GM19324 (cell line): ENCODE results near the gene RCL1.

Experiments
- ATAC-seq: cut with Tn5 transposase; IDR thresholded peaks from one replicate; pipeline ENCODE4 v1.9.1; 2021; ENCODE audit warnings: mild to moderate bottlenecking, moderate library complexity; ENCODE audit not compliant: unreplicated experiment, low FRiP score

Gene RCL1

GRCh38 chr9:4837261-4838188 is 44.8 kb downstream of the RCL1 start:
- no peak for ATAC-seq

GRCh38 chr9:4838189-4838546 is 45.4 kb downstream of the RCL1 start:
- no peak for ATAC-seq

DNA sequence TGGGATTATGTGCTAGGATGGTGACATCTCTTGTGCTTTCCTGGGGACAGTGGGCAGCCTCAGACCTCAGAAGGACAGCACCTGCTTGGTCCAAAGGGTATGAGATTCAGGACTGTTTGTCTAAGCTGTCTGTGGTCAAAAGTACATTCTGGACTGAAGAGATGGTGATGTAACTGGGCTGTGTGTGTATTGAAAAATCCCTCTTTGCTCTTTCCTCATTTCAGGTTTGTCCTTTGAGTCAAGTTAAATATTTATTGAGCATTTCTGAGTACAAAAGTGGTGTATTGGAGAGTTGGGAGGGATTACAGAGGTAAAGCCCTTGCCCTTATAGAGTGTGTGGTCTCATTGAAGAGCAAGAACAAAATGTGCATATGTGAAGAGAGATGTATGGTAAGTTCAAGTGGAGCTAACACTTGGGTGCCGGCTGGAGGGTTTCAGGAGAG is 46.7 kb downstream of the RCL1 start:
- no peak for ATAC-seq

DNA sequence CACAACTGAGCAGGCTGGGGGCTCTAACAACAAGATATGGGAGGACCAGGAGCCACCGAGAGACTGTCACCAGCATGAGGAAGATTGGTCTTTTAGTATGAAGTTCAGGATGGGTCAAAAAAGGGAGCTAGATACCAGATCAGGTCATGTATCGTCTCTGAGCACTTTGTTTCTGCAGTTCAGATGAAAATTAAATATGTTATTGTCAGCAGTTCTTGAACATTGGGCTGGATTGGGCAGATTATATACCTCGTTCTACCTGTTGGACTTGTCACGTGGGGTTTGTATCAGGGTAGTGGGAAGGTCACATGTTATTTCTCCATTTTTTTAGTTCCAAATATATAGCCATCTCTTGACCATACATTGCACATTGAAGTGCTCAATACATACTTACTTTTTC is 47.3 kb downstream of the RCL1 start:
- ATAC-seq = no peak

- no peak for ATAC-seq
Measured at GRCh38 chr9:4842213-4842612, 49.5 kb downstream of the RCL1 start.

- ATAC-seq = no peak
Measured at GRCh38 chr9:4842734-4843133, 50.0 kb downstream of the RCL1 start.

DNA sequence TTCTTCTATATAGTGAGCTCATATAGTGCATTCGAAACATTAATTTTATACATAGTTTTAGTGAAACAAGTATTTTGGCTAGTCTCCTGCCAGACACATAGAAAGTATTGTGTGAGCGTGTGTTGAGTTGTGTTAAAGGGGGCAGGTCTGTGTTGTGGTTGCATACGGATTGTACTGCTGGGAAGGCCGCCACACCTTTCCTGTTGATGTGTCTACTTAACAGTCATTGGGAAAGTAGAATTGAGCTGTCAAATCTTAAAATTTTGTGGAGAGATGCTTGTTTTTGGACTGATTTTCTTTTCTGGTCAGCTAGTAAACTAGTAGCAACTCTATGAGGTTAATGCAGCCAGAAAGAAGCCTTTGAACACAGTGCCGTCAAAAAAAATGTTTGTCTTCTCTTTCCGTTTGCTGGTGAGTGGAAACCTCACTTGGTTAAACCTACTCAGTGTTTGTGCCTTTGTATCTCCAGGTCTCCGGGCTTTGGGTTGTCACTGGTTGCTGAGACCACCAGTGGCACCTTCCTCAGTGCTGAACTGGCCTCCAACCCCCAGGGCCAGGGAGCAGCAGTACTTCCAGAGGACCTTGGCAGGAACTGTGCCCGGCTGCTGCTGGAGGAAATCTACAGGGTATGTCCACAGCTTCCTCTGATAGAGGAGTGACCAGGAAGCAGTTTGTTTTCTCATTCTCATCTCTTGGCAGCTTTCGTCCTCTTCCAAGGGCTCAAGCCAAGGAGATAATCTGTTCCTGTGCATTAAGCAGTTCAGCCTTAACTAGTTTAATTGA is 51.5 kb downstream of the RCL1 start:
- ATAC-seq = no peak

- no peak for ATAC-seq
Measured at GRCh38 chr9:4849369-4849768, 56.6 kb downstream of the RCL1 start.

DNA sequence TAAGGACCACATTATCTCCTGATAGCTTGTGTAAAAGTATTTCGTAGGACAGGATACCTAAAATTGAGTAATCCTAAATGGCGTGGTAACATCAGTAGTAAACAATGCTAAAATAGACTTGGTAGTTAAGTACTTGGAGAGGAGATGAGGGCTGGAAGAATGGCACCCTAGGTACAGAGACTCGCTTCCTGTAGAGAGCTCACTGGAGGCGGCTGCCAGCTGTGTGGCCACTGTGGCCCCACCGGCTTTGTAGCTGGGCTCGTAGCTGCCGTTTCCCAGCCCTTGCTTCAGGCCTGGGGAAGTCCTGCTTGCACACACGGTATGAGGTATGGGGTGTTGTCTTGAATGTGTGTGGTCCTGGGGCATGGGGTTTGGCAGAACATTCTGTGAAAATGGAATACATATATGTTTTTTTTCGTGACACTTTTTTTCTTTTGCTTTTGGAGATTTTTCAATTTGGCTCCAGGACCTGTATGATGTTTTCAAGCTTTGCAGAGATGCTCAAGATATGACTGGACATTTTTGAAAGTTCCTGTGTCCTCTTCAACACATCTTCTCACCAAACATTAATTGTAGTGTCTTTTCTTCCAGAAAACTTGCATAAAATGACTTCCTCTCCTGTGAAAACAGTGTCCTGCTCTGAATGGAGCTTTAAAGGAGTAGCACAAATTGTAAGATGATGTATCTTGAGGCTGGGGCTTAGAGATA is 58.0 kb downstream of the RCL1 start:
- ATAC-seq = no peak

- ATAC-seq = no peak
Measured at GRCh38 chr9:4852419-4852818, 59.7 kb downstream of the RCL1 start.

DNA sequence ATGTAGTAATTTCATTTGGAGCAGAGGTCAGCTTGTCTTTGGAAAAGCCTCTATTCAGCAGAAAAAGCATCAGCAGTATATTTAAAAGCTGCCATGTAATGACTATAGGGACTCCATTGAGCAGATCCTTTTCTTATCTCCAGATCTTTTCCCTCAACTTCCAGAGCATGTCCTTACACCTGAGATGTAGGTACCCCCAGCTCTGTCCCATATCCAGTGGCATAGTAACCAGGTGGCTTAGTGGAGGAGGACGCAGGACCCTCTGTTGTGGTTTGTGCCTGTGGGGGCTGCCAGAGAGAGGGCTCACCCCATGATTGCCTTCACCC is 61.5 kb downstream of the RCL1 start:
- ATAC-seq = no peak

- ATAC-seq = no peak
Measured at GRCh38 chr9:4855841-4856240, 63.1 kb downstream of the RCL1 start.

GRCh38 chr9:4857163-4857810 is 64.5 kb downstream of the RCL1 start:
- ATAC-seq = no peak

DNA sequence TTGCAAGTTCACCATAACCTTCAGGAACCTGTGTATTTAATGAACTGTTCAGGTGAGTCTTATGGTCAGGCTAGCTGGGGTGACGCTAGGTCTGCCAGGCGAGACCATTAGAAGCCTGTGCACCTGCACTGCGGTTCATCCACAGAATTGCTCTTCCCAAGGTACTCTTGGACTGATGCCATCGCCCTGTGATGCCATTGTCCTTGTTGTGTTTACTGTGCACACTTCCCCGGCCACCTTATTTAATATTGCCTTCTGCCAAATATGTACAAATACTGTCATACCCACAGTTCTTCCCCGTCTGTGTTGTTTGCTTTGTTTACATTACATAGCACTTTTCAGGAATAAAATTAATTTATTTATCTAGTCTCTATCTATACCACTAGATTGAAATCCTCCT is 66.3 kb downstream of the RCL1 start:
- no peak for ATAC-seq

DNA sequence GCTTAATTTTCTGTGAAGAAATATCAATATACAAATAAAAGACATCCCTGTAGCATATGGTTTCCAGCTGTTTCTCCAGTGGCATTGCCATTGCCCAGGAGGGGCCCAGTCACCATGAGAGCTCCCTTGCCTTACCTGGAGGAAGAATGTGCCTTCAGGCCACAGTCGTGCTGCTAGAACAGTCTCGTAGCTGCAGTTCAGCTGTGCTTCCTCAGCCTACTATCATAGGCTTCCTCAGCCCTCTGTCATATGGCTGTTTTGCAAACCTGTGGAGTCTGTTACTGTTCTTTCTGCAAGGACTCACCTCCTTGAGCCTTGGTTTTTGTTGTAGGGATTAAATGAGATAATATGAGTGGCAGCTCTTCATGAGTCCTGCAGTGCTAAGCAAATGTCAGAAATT is 67.6 kb downstream of the RCL1 start:
- ATAC-seq = no peak

DNA sequence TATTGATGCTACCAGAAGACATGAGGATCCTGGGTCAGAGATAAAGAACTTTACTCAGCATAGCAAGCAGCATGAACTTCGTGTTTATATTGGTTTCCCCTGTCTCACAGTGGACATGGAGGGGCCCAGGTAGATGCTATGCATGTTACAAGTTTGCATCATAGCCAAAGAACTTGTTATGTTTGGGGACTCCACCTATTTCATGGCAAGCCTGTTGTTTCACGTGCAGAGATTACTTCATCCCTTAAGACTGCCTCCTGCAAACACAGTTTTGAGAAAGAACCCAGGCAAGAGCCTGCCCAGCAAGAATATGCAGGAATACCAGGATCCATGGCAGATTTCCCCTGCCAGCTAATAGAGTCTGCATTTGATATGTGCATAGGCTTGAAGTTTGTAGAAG is 68.4 kb downstream of the RCL1 start:
- no peak for ATAC-seq

DNA sequence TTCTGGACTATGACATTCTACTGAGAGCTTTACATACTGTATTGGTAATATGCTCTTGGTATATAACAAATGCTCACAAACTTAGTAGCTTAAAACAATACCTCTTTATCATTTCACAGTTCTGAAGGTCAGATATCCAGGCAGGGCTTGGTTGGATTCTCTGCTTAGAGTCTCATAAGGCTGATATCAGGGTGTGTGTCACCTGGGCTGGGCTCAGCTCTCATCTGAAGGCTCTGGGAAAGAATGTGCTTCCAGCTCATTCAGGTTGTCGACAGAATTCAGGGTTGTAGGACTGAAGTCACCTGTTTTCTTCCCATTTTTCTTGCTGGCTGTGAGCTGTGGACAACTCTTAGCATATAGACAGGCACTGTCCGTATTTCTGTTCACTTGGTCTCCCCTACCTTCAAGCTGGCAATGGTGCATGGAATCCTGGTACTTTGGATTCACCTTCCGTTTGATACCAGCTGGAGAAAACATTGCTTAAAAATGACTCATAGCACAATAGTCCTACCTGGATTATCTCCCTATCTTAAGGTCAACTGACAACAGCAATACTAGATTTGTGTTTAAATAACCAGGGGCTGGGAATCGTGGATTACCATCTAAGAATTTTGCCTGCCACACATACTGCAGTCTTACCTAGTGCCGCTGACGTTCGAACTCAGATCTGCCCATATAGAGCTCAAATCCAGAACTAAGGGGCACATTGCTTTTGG is 69.2 kb downstream of the RCL1 start:
- no peak for ATAC-seq

DNA sequence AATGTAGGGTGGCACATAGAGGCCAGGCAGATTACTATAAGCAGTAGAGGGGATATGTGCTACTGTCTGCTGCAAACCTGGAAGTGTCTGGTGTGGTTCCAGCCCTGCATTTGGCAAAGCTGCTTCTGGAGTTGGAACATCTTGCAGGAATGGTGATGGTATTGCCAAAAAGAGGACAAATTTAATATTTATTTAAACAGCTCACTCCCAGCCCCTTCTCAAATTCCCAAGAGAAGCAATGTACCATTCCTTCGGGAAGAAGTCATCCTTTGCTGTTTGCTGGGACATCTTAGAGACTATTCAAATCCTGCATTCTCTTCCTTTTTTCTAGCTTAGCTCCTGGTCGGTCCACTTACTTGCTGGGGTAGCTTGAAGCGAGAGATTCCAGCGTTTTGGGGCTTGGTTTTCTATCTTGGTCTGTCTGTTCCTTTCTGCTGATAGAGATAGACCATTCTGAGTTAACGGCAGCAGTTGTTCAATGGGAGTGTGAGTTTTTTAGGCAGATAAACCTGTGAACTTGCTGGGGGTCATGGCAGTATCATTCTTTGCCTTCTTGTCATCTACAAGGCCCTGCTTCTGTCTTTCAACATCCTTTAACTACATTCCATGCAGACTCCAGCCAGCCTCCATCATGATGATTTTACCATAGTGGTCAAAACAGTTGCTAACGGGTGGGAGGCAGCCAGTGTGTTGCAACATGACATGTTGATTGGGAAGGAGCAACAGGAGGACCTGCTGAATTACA is 69.9 kb downstream of the RCL1 start:
- ATAC-seq = no peak

DNA sequence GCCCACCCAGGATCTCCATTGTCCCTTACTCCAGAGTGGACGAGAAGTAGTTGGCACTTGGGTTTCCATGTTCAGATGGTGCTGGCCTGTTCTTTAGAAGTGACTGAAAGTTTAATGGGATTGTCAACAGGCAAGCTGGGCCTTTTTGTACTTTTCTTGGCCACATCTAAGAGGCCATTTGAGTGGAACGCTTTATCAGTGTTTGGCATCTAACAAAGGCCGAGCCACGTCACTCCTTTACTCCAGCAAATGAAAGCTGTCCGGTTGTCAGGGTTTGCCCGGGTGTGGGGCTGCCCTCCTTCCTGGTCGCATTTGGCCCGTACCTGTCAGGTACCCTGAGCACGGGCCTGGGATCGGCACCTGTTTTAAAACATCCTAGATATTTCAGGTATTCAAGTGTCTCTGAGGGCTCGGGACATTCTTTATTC is 71.5 kb downstream of the RCL1 start:
- ATAC-seq = no peak
